SK-N-SH (cell line): ENCODE data around the gene GALNT6. TPM values are rescaled to one million over a fixed set of nuclear protein-coding genes. Genes with fewer than 3 reads are reported as not detected.

Experiments used
- CTCF ChIA-PET: fragments of 300-600, 350-600 bp; formaldehyde crosslinking; extraction: SDS; loops from one replicate; lab custom pipeline; 2021; lab: Yijun Ruan, JAX
- POLR2A ChIA-PET: fragments of 350-600 bp; sonication (Branson Sonifier 250); formaldehyde crosslinking; extraction: SDS; loops from one replicate; lab custom pipeline; 2020; ENCODE audit warnings: antibody characterized with exemption, inconsistent platforms; lab: Yijun Ruan, JAX
- DNase-seq: peaks from one replicate; pipeline ENCODE4 v3.0.0; 2012
- H2AFZ ChIP-seq: fragments of 200-600 bp; sonication (generic); 2 replicates; pipeline ENCODE4 v1.8.1; 2016; ENCODE audit warnings: antibody characterized with exemption, mild to moderate bottlenecking, low read depth
- H3F3A ChIP-seq: fragments of 200-600 bp; sonication (generic); replicated peaks from 2 replicates; pipeline ENCODE3; 2016; ENCODE audit warnings: antibody characterized with exemption, mild to moderate bottlenecking; ENCODE audit not compliant: insufficient read depth
- H3K27ac ChIP-seq, 2 experiments: fragments of 200-500 bp in 1 of 2; fragments of 200-600 bp in 1 of 2; sonication (Bioruptor generic) in 1 of 2; sonication (generic), shearing (Covaris generic) in 1 of 2; 2 replicates each; pipeline versions ENCODE4 v1.5.1 to v1.6.1; 2014 to 2016; ENCODE audit warnings: low read depth in 2 of 2, inconsistent platforms in 1 of 2, low read length in 1 of 2, mild to moderate bottlenecking in 1 of 2, mixed read lengths in 1 of 2
- H3K27me3 ChIP-seq: fragments of 200-600 bp; sonication (generic), shearing (Covaris generic); 2 replicates; pipeline ENCODE4 v1.6.1; 2016; ENCODE audit warnings: mixed run types; ENCODE audit not compliant: insufficient read depth
- H3K36me3 ChIP-seq, 2 experiments: fragments of 200-500 bp in 1 of 2; fragments of 200-600 bp in 1 of 2; sonication (Bioruptor generic) in 1 of 2; sonication (generic) in 1 of 2; replicated peaks in 1 of 2; 2 replicates each; pipeline versions ENCODE3 to v1.5.1; 2014 to 2016; ENCODE audit warnings: low read length in 1 of 2, mild to moderate bottlenecking in 1 of 2; ENCODE audit not compliant: insufficient read depth in 2 of 2, control insufficient read depth in 1 of 2
- H3K4me1 ChIP-seq, 2 experiments: fragments of 200-500 bp in 1 of 2; fragments of 200-600 bp in 1 of 2; sonication (Bioruptor generic) in 1 of 2; sonication (generic), shearing (Covaris generic) in 1 of 2; 2 replicates each; pipeline versions ENCODE4 v1.5.1 to v1.6.1; 2014 to 2016; ENCODE audit warnings: low read depth in 1 of 2, low read length in 1 of 2, mixed run types in 1 of 2; ENCODE audit not compliant: insufficient read depth in 2 of 2, control insufficient read depth in 1 of 2
- H3K4me2 ChIP-seq: fragments of 200-600 bp; sonication (generic), shearing (Covaris generic); 2 replicates; pipeline ENCODE4 v1.6.1; 2017; ENCODE audit warnings: mixed run types
- H3K4me3 ChIP-seq, 2 experiments: fragments of 200-500 bp in 1 of 2; fragments of 200-600 bp in 1 of 2; sonication (Bioruptor generic) in 1 of 2; sonication (generic), shearing (Covaris generic) in 1 of 2; 2 replicates each; pipeline versions ENCODE4 v1.5.1 to v1.8.1; 2014 to 2016; ENCODE audit warnings: low read depth in 2 of 2, inconsistent platforms in 1 of 2, low read length in 1 of 2, mild to moderate bottlenecking in 1 of 2, mixed read lengths in 1 of 2, moderate library complexity in 1 of 2
- H3K79me2 ChIP-seq: fragments of 200-600 bp; sonication (generic); 2 replicates; pipeline ENCODE4 v1.8.1; 2017; ENCODE audit warnings: mild to moderate bottlenecking; ENCODE audit not compliant: insufficient read depth
- H3K9ac ChIP-seq: fragments of 200-600 bp; sonication (generic); 2 replicates; pipeline ENCODE4 v1.6.1; 2017; ENCODE audit warnings: mixed run types
- H3K9me2 ChIP-seq: fragments of 200-600 bp; sonication (generic); 2 replicates; pipeline ENCODE4 v1.6.1; 2017; ENCODE audit warnings: mixed run types
- H3K9me3 ChIP-seq: fragments of 200-600 bp; sonication (generic); 2 replicates; pipeline ENCODE4 v1.6.1; 2017; ENCODE audit warnings: mixed run types, mild to moderate bottlenecking, moderate library complexity
- H4K20me1 ChIP-seq: fragments of 200-600 bp; sonication (generic); 2 replicates; pipeline ENCODE4 v1.6.1; 2017; ENCODE audit warnings: mild to moderate bottlenecking, mixed run types; ENCODE audit not compliant: insufficient read depth
- CTCF ChIP-seq: fragments of 200-600 bp; sonication (generic); IDR thresholded peaks from 2 replicates; pipeline ENCODE4 v1.6.1; 2017; ENCODE audit warnings: antibody characterized with exemption, mild to moderate bottlenecking, moderate library complexity
- EZH2phosphoT487 ChIP-seq: fragments of 200-600 bp; sonication (generic); IDR thresholded peaks from 2 replicates; pipeline ENCODE4 v1.6.1; 2017; ENCODE audit warnings: low read depth, mixed run types, mild to moderate bottlenecking, antibody characterized with exemption, moderate library complexity, borderline replicate concordance
- FOSL2 ChIP-seq: IDR thresholded peaks from 2 replicates; pipeline ENCODE4 v1.4.0; 2012; ENCODE audit warnings: low read depth, mild to moderate bottlenecking, moderate library complexity, borderline replicate concordance
- FOXJ3 ChIP-seq: sonication (generic); formaldehyde crosslinking; IDR thresholded peaks from 2 replicates; pipeline ENCODE4 v1.5.1; 2020; ENCODE audit warnings: mild to moderate bottlenecking, missing genetic modification reagents
- GABPA ChIP-seq: IDR thresholded peaks from 2 replicates; pipeline ENCODE4 v1.4.0; 2012; ENCODE audit warnings: low read depth, mild to moderate bottlenecking
- JUND ChIP-seq: IDR thresholded peaks from 2 replicates; pipeline ENCODE4 v1.4.0; 2012
- MAX ChIP-seq: IDR thresholded peaks from 2 replicates; pipeline ENCODE4 v1.4.0; 2012; ENCODE audit warnings: low read depth
- MXI1 ChIP-seq: IDR thresholded peaks from 2 replicates; pipeline ENCODE4 v1.6.1; 2012; ENCODE audit warnings: mild to moderate bottlenecking, low read depth, low read length, improper control_type of control experiment
- NFIC ChIP-seq: IDR thresholded peaks from 2 replicates; pipeline ENCODE4 v1.4.0; 2012; ENCODE audit warnings: borderline replicate concordance
- RCOR1 ChIP-seq: fragments of 150-350 bp; IDR thresholded peaks from 2 replicates; pipeline ENCODE4 v1.6.1; 2017; ENCODE audit warnings: antibody characterized with exemption, low read length
- REST ChIP-seq: IDR thresholded peaks from 2 replicates; pipeline ENCODE4 v1.6.1; 2012; ENCODE audit warnings: mild to moderate bottlenecking, low read depth, low read length, moderate library complexity
- RFX5 ChIP-seq: IDR thresholded peaks from 2 replicates; pipeline ENCODE4 v1.6.1; 2012; ENCODE audit warnings: mild to moderate bottlenecking, improper control_type of control experiment, low read length
- TAF1 ChIP-seq: IDR thresholded peaks from 2 replicates; pipeline ENCODE4 v1.6.1; 2012; ENCODE audit warnings: low read depth, mild to moderate bottlenecking, low read length, moderate library complexity, borderline replicate concordance
- USF2 ChIP-seq: fragments of 150-350 bp; IDR thresholded peaks from 2 replicates; pipeline ENCODE4 v1.6.1; 2017; ENCODE audit warnings: antibody characterized with exemption, low read length, low read depth, borderline replicate concordance
- WGBS: methylation state at CpG from one replicate; pipeline ENCODE4 v1.1.6; 2017; ENCODE audit warnings: low lambda C conversion rate; 5-methylcytosine and 5-hydroxymethylcytosine counted together
- polyA plus RNA-seq, 3 experiments: library from polyadenylated mRNA; depleted of rRNA; stranded (reverse); fragments of >200 nt; gene quantifications; 2 replicates each; pipeline ENCODE4 v1.2.3, GENCODE V29; 2012

Gene GALNT6
- polyA plus RNA-seq, 1 of the 3 experiments (the other 2 are of a cell fraction), result 0.74 TPM

- CTCF ChIA-PET, result no interaction called here
- DNase-seq, result no peak
- WGBS, result 70% methylated on average over 3 of the region's 3 CpGs
- Histone ChIP-seq H2AFZ (no peak overlapping the region), H3K4me2 (no peak overlapping the region), H3K4me3 (no peak overlapping the region), H3K9me2 (no peaks in the 10 kb centered on the region), H3K27ac (no peak overlapping the region), H4K20me1 (no peaks in the 10 kb centered on the region), H3F3A (no peaks in the 10 kb centered on the region), H3K9me3 (no peaks in the 10 kb centered on the region), H3K79me2 (no peaks in the 10 kb centered on the region), H3K9ac (no peak overlapping the region), H3K4me1 (peaks cover 0 to 9% of the 10 kb centered on the region in 2 experiments; a peak in 2 of 4 replicates), H3K36me3 (no peaks in the 10 kb centered on the region), H3K27me3 (no peaks in the 10 kb centered on the region)
- POLR2A ChIA-PET, result no interaction called here
- TF ChIP-seq MAX (no peak), MXI1 (no peak), CTCF (no peak), EZH2phosphoT487 (no peak), USF2 (no peak), RCOR1 (no peak), TAF1 (no peak), FOXJ3 (CRISPR knock-in tag) (no peak), GABPA (no peak), FOSL2 (no peak), NFIC (no peak), JUND (no peak), RFX5 (no peak), REST (no peak)
Observed at GRCh38 chr12:51413791-51414190, 22.6 kb upstream of the GALNT6 start.
